ENCODE data around the gene TSPAN18.

TSPAN18 gene

GRCh38 chr11:44788536-44789261 lies 61.9 kb downstream of the TSPAN18 start:
- no peak for DNase-seq (ENCODE audit: low spot score)
- in situ Hi-C loops (cut with MboI; ENCODE audit: low pct_unique_long_range_greater_than_20kb, low sequenced_read_pairs, unreplicated experiment), result no loop called here
- no peak for TF ChIP-seq CTCF (IDR thresholded peaks at IDR 0.05; ENCODE audit: extremely low read depth, insufficient read depth, missing control alignments)

GRCh38 chr11:44789496-44789895 lies 62.7 kb downstream of the TSPAN18 start:
- no peak for DNase-seq (ENCODE audit: low spot score)
- no peak for TF ChIP-seq CTCF (IDR thresholded peaks at IDR 0.05; ENCODE audit: extremely low read depth, insufficient read depth, missing control alignments)
- in situ Hi-C loops (cut with MboI; ENCODE audit: low pct_unique_long_range_greater_than_20kb, low sequenced_read_pairs, unreplicated experiment), result no loop called here

GRCh38 chr11:44790211-44790610 lies 63.4 kb downstream of the TSPAN18 start:
- in situ Hi-C loops (cut with MboI; ENCODE audit: low pct_unique_long_range_greater_than_20kb, low sequenced_read_pairs, unreplicated experiment), result no loop called here
- no peak for TF ChIP-seq CTCF (IDR thresholded peaks at IDR 0.05; ENCODE audit: extremely low read depth, insufficient read depth, missing control alignments)
- no peak for DNase-seq (ENCODE audit: low spot score)

- no peak for DNase-seq (ENCODE audit: low spot score)
- no peak for TF ChIP-seq CTCF (IDR thresholded peaks at IDR 0.05; ENCODE audit: extremely low read depth, insufficient read depth, missing control alignments)
- in situ Hi-C loops (cut with MboI; ENCODE audit: low pct_unique_long_range_greater_than_20kb, low sequenced_read_pairs, unreplicated experiment), result no loop called here
Observed at GRCh38 chr11:44791316-44791925, 64.7 kb downstream of the TSPAN18 start.

- TF ChIP-seq CTCF (IDR thresholded peaks at IDR 0.05; ENCODE audit: extremely low read depth, insufficient read depth, missing control alignments), result no peak
- DNase-seq (ENCODE audit: low spot score), result no peak
- in situ Hi-C loops (cut with MboI; ENCODE audit: low pct_unique_long_range_greater_than_20kb, low sequenced_read_pairs, unreplicated experiment), result no loop called here
Observed at GRCh38 chr11:44792171-44792570, 65.4 kb downstream of the TSPAN18 start.

GRCh38 chr11:44793350-44794090 lies 66.8 kb downstream of the TSPAN18 start:
- no peak for DNase-seq (ENCODE audit: low spot score)
- in situ Hi-C loops (cut with MboI; ENCODE audit: low pct_unique_long_range_greater_than_20kb, low sequenced_read_pairs, unreplicated experiment), result no loop called here
- no peak for TF ChIP-seq CTCF (IDR thresholded peaks at IDR 0.05; ENCODE audit: extremely low read depth, insufficient read depth, missing control alignments)

Measured in GM13977 (cell line).